GM18508 (cell line): Measurements from ENCODE around the gene DNAJC9.

ENCODE experiments used
- ATAC-seq: cut with Tn5 transposase; IDR thresholded peaks from one replicate; pipeline ENCODE4 v1.9.1; 2021; ENCODE audit warnings: moderate number of reproducible peaks; ENCODE audit not compliant: insufficient read depth, unreplicated experiment

Gene DNAJC9

DNA sequence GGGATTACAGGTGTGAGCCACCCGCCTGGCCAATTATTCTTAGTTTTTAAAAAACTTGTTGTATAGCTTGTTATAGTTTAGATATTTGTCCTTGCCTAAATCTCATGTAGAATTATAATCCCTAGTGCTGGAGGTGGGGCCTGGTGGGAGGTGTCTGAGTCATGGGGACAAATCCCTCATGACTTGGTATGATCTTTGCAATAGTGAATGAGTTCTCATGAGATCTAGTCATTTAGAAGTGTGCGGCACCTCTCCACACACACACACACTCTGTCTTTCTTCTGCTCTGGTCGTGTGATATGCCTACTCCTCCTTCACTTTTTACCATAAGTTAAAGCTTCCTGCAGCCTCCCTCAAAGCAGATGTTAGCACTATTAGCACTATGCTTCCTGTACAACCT is 42.0 kb downstream of the DNAJC9 start:
- ATAC-seq: no peak
